CD4-positive, alpha-beta T cell treated with Interleukin-2 at 100 ng/mL for 4 hours (primary cell): ENCODE data around the gene NFE2L2.
"Not testable (repeated sequence)": the region's sequence is repeated elsewhere in the genome, so short reads cannot be mapped to it uniquely, and the experiment has no call there.

Source experiments
- DNase-seq: peaks from one replicate; pipeline ENCODE4 v3.0.0-alpha.2; 2020; ENCODE audit warnings: low spot score

NFE2L2 gene

DNA sequence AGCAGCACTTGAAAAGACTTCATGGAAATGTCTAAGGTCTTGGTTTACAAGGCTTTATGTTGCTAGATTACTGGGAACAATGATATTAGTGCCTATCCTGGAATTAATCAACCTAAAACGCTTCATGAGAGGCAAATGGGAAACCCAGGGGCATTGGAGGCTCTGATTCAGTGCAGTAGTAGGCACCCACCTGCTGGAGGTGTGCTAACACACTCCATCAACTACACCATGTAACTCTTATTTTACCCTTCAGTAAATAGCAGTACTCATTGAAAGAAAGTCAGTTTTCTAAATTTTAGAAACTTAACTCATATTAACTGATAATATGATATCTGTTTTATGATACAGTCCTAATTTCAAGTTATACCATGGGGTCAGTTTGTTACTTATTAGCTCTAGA is 69.3 kb downstream of the NFE2L2 start:
- no peak for DNase-seq

- DNase-seq: no peak
Measured at GRCh38 chr2:177193240-177193639, 71.3 kb downstream of the NFE2L2 start.

DNA sequence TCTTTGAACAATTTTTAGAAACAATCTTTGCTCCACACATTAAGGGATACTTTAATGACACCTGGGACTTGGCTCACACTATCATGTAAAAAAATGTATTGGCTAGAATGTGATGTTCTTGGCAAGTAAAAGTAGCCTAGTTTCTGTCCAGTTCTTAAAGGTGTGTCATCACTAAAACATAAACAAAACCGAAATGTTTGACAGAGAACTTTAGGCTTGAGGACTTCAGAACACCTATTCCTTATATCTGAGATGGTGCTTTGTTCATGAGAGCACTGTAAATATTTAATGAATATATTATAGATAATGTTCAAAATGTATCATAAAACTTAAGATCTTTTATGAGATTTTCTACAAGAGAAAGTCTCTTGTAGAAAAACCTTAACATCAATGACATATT is 71.7 kb downstream of the NFE2L2 start:
- no peak for DNase-seq

- DNase-seq: no peak
Measured at GRCh38 chr2:177190941-177191340, 73.6 kb downstream of the NFE2L2 start.

DNA sequence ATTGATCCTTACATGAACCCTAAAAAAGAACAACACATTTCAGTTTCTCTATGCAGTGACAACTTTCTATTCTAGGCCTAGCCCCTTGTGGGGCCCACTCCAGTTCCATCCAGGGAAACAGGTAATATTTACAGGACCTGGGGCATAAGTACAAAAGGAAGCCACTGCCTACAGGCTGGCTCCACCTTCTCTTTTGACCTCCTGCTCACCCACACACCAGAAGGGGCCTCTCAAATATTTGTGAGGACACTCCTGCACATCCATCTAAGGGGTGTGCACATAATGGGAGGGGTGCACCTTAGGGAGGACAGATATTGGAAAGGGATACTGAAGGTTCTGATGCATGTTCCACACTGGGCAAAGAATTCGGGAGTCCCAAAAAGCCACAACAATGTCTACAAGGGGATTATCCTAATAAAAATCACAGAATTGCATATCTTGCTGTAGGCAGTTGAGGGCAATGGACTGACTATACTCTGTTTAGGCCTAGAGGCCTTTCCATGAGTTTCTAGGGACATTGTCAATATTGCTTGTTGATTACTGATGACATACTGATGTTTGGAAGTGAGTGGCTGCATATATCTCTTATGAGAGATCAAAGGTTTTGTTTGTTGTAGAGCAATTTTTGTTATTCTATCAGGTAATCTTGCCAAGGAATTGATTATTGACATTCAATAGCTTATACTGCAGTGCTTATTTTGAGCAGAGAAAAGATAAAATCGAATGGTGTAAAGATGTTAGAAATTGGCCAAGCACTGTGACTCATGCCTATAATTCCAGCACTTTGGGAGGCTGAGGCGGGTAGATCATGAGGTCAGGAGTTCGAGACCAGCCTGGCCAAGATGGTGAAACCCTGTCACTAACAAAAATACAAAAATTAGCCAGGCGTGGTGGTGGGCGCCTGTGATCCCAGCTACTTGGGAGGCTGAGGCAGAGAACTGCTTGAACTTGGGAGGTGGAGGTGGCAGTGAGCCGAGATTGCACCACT is 75.8 kb downstream of the NFE2L2 start:
- no peak for DNase-seq

GRCh38 chr2:177187631-177188312 is 76.8 kb downstream of the NFE2L2 start:
- no peak for DNase-seq

GRCh38 chr2:177186038-177186437 is 78.5 kb downstream of the NFE2L2 start:
- not testable (repeated sequence) for DNase-seq

DNA sequence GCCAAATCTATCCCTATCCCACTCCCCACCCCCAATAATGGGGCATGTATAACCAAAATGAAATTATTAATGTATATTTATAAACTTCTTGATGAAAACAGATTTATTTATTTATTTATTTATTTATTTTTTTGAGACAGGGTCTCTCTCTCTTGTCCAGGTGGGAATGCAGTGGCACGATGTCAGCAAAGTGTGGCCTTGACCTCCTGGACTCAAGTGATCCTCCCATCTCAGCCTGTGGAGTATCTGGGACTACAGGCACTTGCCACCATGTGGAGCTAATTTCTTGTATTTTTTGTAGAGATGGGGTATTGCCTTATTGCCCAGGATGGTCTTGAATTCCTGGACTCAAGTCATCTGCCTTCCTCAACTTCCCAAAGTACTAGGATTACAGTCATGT is 79.9 kb downstream of the NFE2L2 start:
- no peak for DNase-seq

- DNase-seq: no peak
Measured at GRCh38 chr2:177183860-177184259, 80.7 kb downstream of the NFE2L2 start.
